GM12878 (cell line): ENCODE results near the gene C1QTNF12. TPM values are rescaled to one million over a fixed set of nuclear protein-coding genes. Genes with fewer than 3 reads are reported as not detected.
A peak's percentile ranks its signal among the peaks of the same experiment; 100 is the strongest.

ENCODE experiments used
- ATF7 ChIP-seq: fragments of 450-650 bp; IDR thresholded peaks from 2 replicates; pipeline ENCODE4 v1.6.1; 2016; ENCODE audit warnings: low read depth, mild to moderate bottlenecking
- BHLHE40 ChIP-seq, 2 experiments: fragments of 450-650 bp in 1 of 2; IDR thresholded peaks; 2 replicates each; pipeline ENCODE4 v1.6.1; 2011 to 2017; ENCODE audit warnings: low read depth in 2 of 2, borderline replicate concordance in 1 of 2, improper control_type of control experiment in 1 of 2, low read length in 1 of 2, mild to moderate bottlenecking in 1 of 2
- CBFB ChIP-seq: IDR thresholded peaks from 2 replicates; pipeline ENCODE4 v1.6.1; 2016; ENCODE audit warnings: antibody characterized with exemption, low read depth
- CHD1 ChIP-seq: IDR thresholded peaks from 2 replicates; pipeline ENCODE4 v1.6.1; 2012; ENCODE audit warnings: low read depth, low read length, improper control_type of control experiment
- CREM ChIP-seq: IDR thresholded peaks from 2 replicates; pipeline ENCODE4 v1.6.1; 2014; ENCODE audit warnings: antibody characterized with exemption, low read depth
- EGR1 ChIP-seq, 2 experiments: IDR thresholded peaks; 1 replicate in 1 of 2; 2 replicates in 1 of 2; pipeline ENCODE4 v1.6.1; 2011 to 2012; ENCODE audit warnings: low read depth in 2 of 2, low read length in 2 of 2, borderline replicate concordance in 1 of 2, mild to moderate bottlenecking in 1 of 2, moderate library complexity in 1 of 2
- ELK1 ChIP-seq: IDR thresholded peaks from 2 replicates; pipeline ENCODE4 v1.6.1; 2012; ENCODE audit warnings: low read depth, low read length, improper control_type of control experiment
- EP300 ChIP-seq, 2 experiments: fragments of 150-350 bp in 1 of 2; IDR thresholded peaks; 2 replicates each; pipeline ENCODE4 v1.6.1; 2011 to 2012; ENCODE audit warnings: low read depth in 2 of 2, low read length in 2 of 2, borderline replicate concordance in 1 of 2, improper control_type of control experiment in 1 of 2, inconsistent platforms in 1 of 2; ENCODE audit not compliant: control insufficient read depth in 1 of 2
- ETV6 ChIP-seq, 2 experiments: fragments of 450-650 bp in 1 of 2; IDR thresholded peaks in 1 of 2; conservative IDR thresholded peaks in 1 of 2; 2 replicates each; pipeline ENCODE4 v1.6.1; 2014; ENCODE audit warnings: antibody characterized with exemption in 1 of 2, borderline replicate concordance in 1 of 2, low read depth in 1 of 2, mild to moderate bottlenecking in 1 of 2, moderate library complexity in 1 of 2
- EZH2 ChIP-seq: IDR thresholded peaks from 2 replicates; pipeline ENCODE4 v1.6.1; 2012; ENCODE audit warnings: low read depth, mild to moderate bottlenecking, control low read depth, inconsistent platforms, low read length, borderline replicate concordance; ENCODE audit not compliant: control insufficient read depth
- IKZF2 ChIP-seq, 2 experiments: fragments of 450-650 bp; IDR thresholded peaks; 2 replicates each; pipeline ENCODE4 v1.6.1; 2017; ENCODE audit warnings: mild to moderate bottlenecking in 2 of 2, moderate library complexity in 2 of 2
- IRF4 ChIP-seq: IDR thresholded peaks from 2 replicates; pipeline ENCODE4 v1.6.1; 2011; ENCODE audit warnings: low read depth, low read length
- KLF5 ChIP-seq: fragments of 450-650 bp; IDR thresholded peaks from 2 replicates; pipeline ENCODE4 v1.6.1; 2014; ENCODE audit warnings: mild to moderate bottlenecking; ENCODE audit not compliant: partially characterized antibody
- NBN ChIP-seq: fragments of 450-650 bp; IDR thresholded peaks from 2 replicates; pipeline ENCODE4 v1.6.1; 2016
- NFXL1 ChIP-seq: fragments of 450-650 bp; IDR thresholded peaks from 2 replicates; pipeline ENCODE4 v1.6.1; 2017; ENCODE audit warnings: antibody characterized with exemption, mild to moderate bottlenecking, borderline replicate concordance
- PML ChIP-seq: IDR thresholded peaks from 2 replicates; pipeline ENCODE4 v1.6.1; 2012; ENCODE audit warnings: low read length, inconsistent platforms
- POLR2AphosphoS5 ChIP-seq: IDR thresholded peaks from 2 replicates; pipeline ENCODE4 v1.6.1; 2011; ENCODE audit warnings: mild to moderate bottlenecking, low read length, inconsistent platforms
- RAD21 ChIP-seq: IDR thresholded peaks from 2 replicates; pipeline ENCODE4 v1.6.1; 2011; ENCODE audit warnings: mild to moderate bottlenecking, low read depth, low read length, moderate library complexity; ENCODE audit not compliant: insufficient read depth
- RAD51 ChIP-seq: fragments of 450-650 bp; IDR thresholded peaks from 2 replicates; pipeline ENCODE4 v1.6.1; 2016; ENCODE audit warnings: moderate library complexity, mild to moderate bottlenecking, inconsistent platforms
- RUNX3 ChIP-seq: IDR thresholded peaks from 2 replicates; pipeline ENCODE4 v1.6.1; 2012; ENCODE audit warnings: low read length, inconsistent platforms
- SMARCA5 ChIP-seq: fragments of 450-650 bp; IDR thresholded peaks from 2 replicates; pipeline ENCODE4 v1.6.1; 2017; ENCODE audit warnings: mild to moderate bottlenecking
- SP1 ChIP-seq: IDR thresholded peaks from one replicate; pipeline ENCODE4 v1.6.1; 2011; ENCODE audit warnings: low read depth, low read length
- ZNF274 ChIP-seq: IDR thresholded peaks from one replicate; pipeline ENCODE4 v1.8.0; 2011; ENCODE audit not compliant: insufficient read length, insufficient read depth
- ZSCAN29 ChIP-seq: fragments of 450-650 bp; IDR thresholded peaks from 2 replicates; pipeline ENCODE4 v1.6.1; 2017; ENCODE audit warnings: mild to moderate bottlenecking, moderate library complexity
- polyA plus RNA-seq, 11 experiments: library from polyadenylated mRNA; depleted of rRNA in 4 of 11; unstranded in 6 of 11; stranded (reverse) in 5 of 11; fragments of >200 nt; fragmentation: Nextera tagmentation in 4 of 11; fragmentation: Illumina TruSeq in 1 of 11; extraction: Ambion mirVana in 4 of 11; extraction: Trizol in 1 of 11; gene quantifications; 1 replicate in 1 of 11; 2 replicates in 10 of 11; pipeline versions ENCODE4 v1.2.1 to v1.2.3, GENCODE V29; 2011 to 2016; ENCODE audit warnings: inconsistent platforms in 2 of 11, missing spikeins in 2 of 11, low read depth in 1 of 11
- total RNA-seq, 4 experiments: library from RNA; depleted of rRNA in 3 of 4; stranded (reverse); fragments of >200 nt in 3 of 4; fragmentation: Illumina TruSeq in 1 of 4; extraction: Trizol in 1 of 4; gene quantifications; 2 replicates each; pipeline versions ENCODE4 v1.2.1 to v1.2.3, GENCODE V29; 2013 to 2021
- TF ChIP-seq, protein P1 (sequence below): fragments of 450-650 bp; IDR thresholded peaks from 2 replicates; pipeline ENCODE4 v1.6.1; 2016; ENCODE audit warnings: mild to moderate bottlenecking, moderate library complexity, borderline replicate concordance
- TF ChIP-seq, protein P2 (sequence below): fragments of 450-650 bp; IDR thresholded peaks from 2 replicates; pipeline ENCODE4 v1.6.1; 2016; ENCODE audit warnings: mild to moderate bottlenecking

C1QTNF12 gene
- total and polyA plus RNA-seq, 10 of the 15 experiments (the other 5 are each of a cell fraction or from before 2014, with no cell fraction given), result 0.17 to 1.0 (median 0.31) TPM; not detected in 5

- TF ChIP-seq ELK1 (no peak), CHD1 (no peak), KLF5 (no peak), RUNX3 (peak; percentile 86), NFXL1 (no peak), PML (no peak), RAD21 (no peak), BHLHE40 (IDR thresholded peaks at IDR 0.05; ENCODE audit: borderline replicate concordance in 1 of 2, low read depth in 2 of 2, low read length in 1 of 2) (peak; percentile 95 to 96), EZH2 (no peak), RAD51 (peak; percentile 93), POLR2AphosphoS5 (peak; percentile 62), ETV6 (conservative IDR thresholded peaks at IDR 0.05 in 1 of 2, IDR thresholded peaks at IDR 0.05 in 1 of 2; ENCODE audit: borderline replicate concordance in 1 of 2, low read depth in 1 of 2) (0 out of 4 replicates have a peak, but pooled peaks of 1 of the 2 experiments have one; percentile 24), IRF4 (no peak), CBFB (peak; percentile 49; the same call in 1 of the 2 replicates), EP300 (IDR thresholded peaks at IDR 0.05; ENCODE audit: borderline replicate concordance in 1 of 2, control insufficient read depth in 1 of 2, low read depth in 2 of 2, low read length in 2 of 2) (peak in 1 of 2 experiments; percentile 37; a peak in 1 of 4 replicates), EGR1 (IDR thresholded peaks at IDR 0.05; ENCODE audit: borderline replicate concordance in 1 of 2, low read depth in 2 of 2, low read length in 2 of 2) (0 out of 3 replicates have a peak, but pooled peaks of 1 of the 2 experiments have one; percentile 22), CREM (peak; percentile 34; the same call in 1 of the 2 replicates), ZSCAN29 (no peak), IKZF2 (IDR thresholded peaks at IDR 0.05) (peak in 1 of 2 experiments; percentile 26; a peak in 2 of 4 replicates), SP1 (peak; percentile 62), ZNF274 (no peak), SMARCA5 (peak; percentile 2; the same call in 1 of the 2 replicates), ATF7 (peak; percentile 68), NBN (peak; percentile 78; the same call in 1 of the 2 replicates)
- TF ChIP-seq, protein P1, sequence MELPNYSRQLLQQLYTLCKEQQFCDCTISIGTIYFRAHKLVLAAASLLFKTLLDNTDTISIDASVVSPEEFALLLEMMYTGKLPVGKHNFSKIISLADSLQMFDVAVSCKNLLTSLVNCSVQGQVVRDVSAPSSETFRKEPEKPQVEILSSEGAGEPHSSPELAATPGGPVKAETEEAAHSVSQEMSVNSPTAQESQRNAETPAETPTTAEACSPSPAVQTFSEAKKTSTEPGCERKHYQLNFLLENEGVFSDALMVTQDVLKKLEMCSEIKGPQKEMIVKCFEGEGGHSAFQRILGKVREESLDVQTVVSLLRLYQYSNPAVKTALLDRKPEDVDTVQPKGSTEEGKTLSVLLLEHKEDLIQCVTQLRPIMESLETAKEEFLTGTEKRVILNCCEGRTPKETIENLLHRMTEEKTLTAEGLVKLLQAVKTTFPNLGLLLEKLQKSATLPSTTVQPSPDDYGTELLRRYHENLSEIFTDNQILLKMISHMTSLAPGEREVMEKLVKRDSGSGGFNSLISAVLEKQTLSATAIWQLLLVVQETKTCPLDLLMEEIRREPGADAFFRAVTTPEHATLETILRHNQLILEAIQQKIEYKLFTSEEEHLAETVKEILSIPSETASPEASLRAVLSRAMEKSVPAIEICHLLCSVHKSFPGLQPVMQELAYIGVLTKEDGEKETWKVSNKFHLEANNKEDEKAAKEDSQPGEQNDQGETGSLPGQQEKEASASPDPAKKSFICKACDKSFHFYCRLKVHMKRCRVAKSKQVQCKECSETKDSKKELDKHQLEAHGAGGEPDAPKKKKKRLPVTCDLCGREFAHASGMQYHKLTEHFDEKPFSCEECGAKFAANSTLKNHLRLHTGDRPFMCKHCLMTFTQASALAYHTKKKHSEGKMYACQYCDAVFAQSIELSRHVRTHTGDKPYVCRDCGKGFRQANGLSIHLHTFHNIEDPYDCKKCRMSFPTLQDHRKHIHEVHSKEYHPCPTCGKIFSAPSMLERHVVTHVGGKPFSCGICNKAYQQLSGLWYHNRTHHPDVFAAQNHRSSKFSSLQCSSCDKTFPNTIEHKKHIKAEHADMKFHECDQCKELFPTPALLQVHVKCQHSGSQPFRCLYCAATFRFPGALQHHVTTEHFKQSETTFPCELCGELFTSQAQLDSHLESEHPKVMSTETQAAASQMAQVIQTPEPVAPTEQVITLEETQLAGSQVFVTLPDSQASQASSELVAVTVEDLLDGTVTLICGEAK, result no peak
- TF ChIP-seq, protein P2, sequence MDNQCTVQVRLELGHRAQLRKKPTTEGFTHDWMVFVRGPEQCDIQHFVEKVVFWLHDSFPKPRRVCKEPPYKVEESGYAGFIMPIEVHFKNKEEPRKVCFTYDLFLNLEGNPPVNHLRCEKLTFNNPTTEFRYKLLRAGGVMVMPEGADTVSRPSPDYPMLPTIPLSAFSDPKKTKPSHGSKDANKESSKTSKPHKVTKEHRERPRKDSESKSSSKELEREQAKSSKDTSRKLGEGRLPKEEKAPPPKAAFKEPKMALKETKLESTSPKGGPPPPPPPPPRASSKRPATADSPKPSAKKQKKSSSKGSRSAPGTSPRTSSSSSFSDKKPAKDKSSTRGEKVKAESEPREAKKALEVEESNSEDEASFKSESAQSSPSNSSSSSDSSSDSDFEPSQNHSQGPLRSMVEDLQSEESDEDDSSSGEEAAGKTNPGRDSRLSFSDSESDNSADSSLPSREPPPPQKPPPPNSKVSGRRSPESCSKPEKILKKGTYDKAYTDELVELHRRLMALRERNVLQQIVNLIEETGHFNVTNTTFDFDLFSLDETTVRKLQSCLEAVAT, result no peak
Measured at GRCh38 chr1:1250786-1251284, 4.3 kb upstream of the C1QTNF12 start (continued).
